ENCODE measurements around the gene RDH13.
"Not testable (repeated sequence)": the region's sequence is repeated elsewhere in the genome, so short reads cannot be mapped to it uniquely, and the experiment has no call there.

Gene RDH13

GRCh38 chr19:55040654-55041053, 22.3 kb downstream of the RDH13 start:
- H3K4me1 ChIP-seq (ENCODE audit: control insufficient read depth in 1 of 2, insufficient read depth in 2 of 2, low read length in 2 of 2); H3K4me3 ChIP-seq (ENCODE audit: low read depth in 1 of 2, low read length in 2 of 2); H3K27me3 ChIP-seq (ENCODE audit: low read depth, low read length); H3K27ac ChIP-seq (ENCODE audit: low read length); H3K9me3 ChIP-seq (ENCODE audit: control insufficient read depth in 1 of 2, low read length in 2 of 2): not testable (repeated sequence)
- peaks cover 6 to 32% of the 10 kb centered on the region in 2 donors for H3K36me3 ChIP-seq (ENCODE audit: control insufficient read depth in 1 of 2, insufficient read depth in 2 of 2, low read length in 2 of 2)

GRCh38 chr19:55037603-55038002, 25.3 kb downstream of the RDH13 start:
- not testable (repeated sequence) for H3K4me1 ChIP-seq (ENCODE audit: control insufficient read depth in 1 of 2, insufficient read depth in 2 of 2, low read length in 2 of 2); H3K4me3 ChIP-seq (ENCODE audit: low read depth in 1 of 2, low read length in 2 of 2); H3K27me3 ChIP-seq (ENCODE audit: low read depth, low read length); H3K27ac ChIP-seq (ENCODE audit: low read length); H3K36me3 ChIP-seq (ENCODE audit: control insufficient read depth in 1 of 2, insufficient read depth in 2 of 2, low read length in 2 of 2); H3K9me3 ChIP-seq (ENCODE audit: control insufficient read depth in 1 of 2, low read length in 2 of 2)

- H3K9me3 ChIP-seq (ENCODE audit: control insufficient read depth in 1 of 2, low read length in 2 of 2), result no peaks in the 10 kb centered on the region
- H3K27ac ChIP-seq (ENCODE audit: low read length), result no peak overlapping the region
- H3K4me1 ChIP-seq (ENCODE audit: control insufficient read depth in 1 of 2, insufficient read depth in 2 of 2, low read length in 2 of 2), result no peaks in the 10 kb centered on the region
- no peak overlapping the region for H3K4me3 ChIP-seq (ENCODE audit: low read depth in 1 of 2, low read length in 2 of 2)
- no peaks in the 10 kb centered on the region for H3K27me3 ChIP-seq (ENCODE audit: low read depth, low read length)
- H3K36me3 ChIP-seq (ENCODE audit: control insufficient read depth in 1 of 2, insufficient read depth in 2 of 2, low read length in 2 of 2), result no peaks in the 10 kb centered on the region
Measured at GRCh38 chr19:55036058-55036457, 26.9 kb downstream of the RDH13 start.

GRCh38 chr19:55034751-55035150, 28.2 kb downstream of the RDH13 start:
- no peak overlapping the region for H3K4me3 ChIP-seq (ENCODE audit: low read depth in 1 of 2, low read length in 2 of 2)
- H3K27ac ChIP-seq (ENCODE audit: low read length), result no peak overlapping the region
- H3K27me3 ChIP-seq (ENCODE audit: low read depth, low read length), result no peaks in the 10 kb centered on the region
- H3K36me3 ChIP-seq (ENCODE audit: control insufficient read depth in 1 of 2, insufficient read depth in 2 of 2, low read length in 2 of 2), result no peaks in the 10 kb centered on the region
- H3K9me3 ChIP-seq (ENCODE audit: control insufficient read depth in 1 of 2, low read length in 2 of 2), result no peaks in the 10 kb centered on the region
- no peaks in the 10 kb centered on the region for H3K4me1 ChIP-seq (ENCODE audit: control insufficient read depth in 1 of 2, insufficient read depth in 2 of 2, low read length in 2 of 2)

- H3K9me3 ChIP-seq (ENCODE audit: control insufficient read depth in 1 of 2, low read length in 2 of 2); H3K4me1 ChIP-seq (ENCODE audit: control insufficient read depth in 1 of 2, insufficient read depth in 2 of 2, low read length in 2 of 2); H3K27me3 ChIP-seq (ENCODE audit: low read depth, low read length); H3K36me3 ChIP-seq (ENCODE audit: control insufficient read depth in 1 of 2, insufficient read depth in 2 of 2, low read length in 2 of 2); H3K4me3 ChIP-seq (ENCODE audit: low read depth in 1 of 2, low read length in 2 of 2); H3K27ac ChIP-seq (ENCODE audit: low read length): not testable (repeated sequence)
Measured at GRCh38 chr19:55032976-55033643, 29.8 kb downstream of the RDH13 start.

GRCh38 chr19:55032170-55032800, 30.7 kb downstream of the RDH13 start:
- no peaks in the 10 kb centered on the region for H3K9me3 ChIP-seq (ENCODE audit: control insufficient read depth in 1 of 2, low read length in 2 of 2)
- no peaks in the 10 kb centered on the region for H3K27me3 ChIP-seq (ENCODE audit: low read depth, low read length)
- no peaks in the 10 kb centered on the region for H3K36me3 ChIP-seq (ENCODE audit: control insufficient read depth in 1 of 2, insufficient read depth in 2 of 2, low read length in 2 of 2)
- H3K4me1 ChIP-seq (ENCODE audit: control insufficient read depth in 1 of 2, insufficient read depth in 2 of 2, low read length in 2 of 2), result no peaks in the 10 kb centered on the region
- H3K4me3 ChIP-seq (ENCODE audit: low read depth in 1 of 2, low read length in 2 of 2), result no peak overlapping the region
- H3K27ac ChIP-seq (ENCODE audit: low read length), result no peak overlapping the region

GRCh38 chr19:55031178-55031577, 31.8 kb downstream of the RDH13 start:
- H3K4me1 ChIP-seq (ENCODE audit: control insufficient read depth in 1 of 2, insufficient read depth in 2 of 2, low read length in 2 of 2), result no peaks in the 10 kb centered on the region
- H3K4me3 ChIP-seq (ENCODE audit: low read depth in 1 of 2, low read length in 2 of 2), result no peak overlapping the region
- no peaks in the 10 kb centered on the region for H3K27me3 ChIP-seq (ENCODE audit: low read depth, low read length)
- H3K36me3 ChIP-seq (ENCODE audit: control insufficient read depth in 1 of 2, insufficient read depth in 2 of 2, low read length in 2 of 2), result no peaks in the 10 kb centered on the region
- no peak overlapping the region for H3K27ac ChIP-seq (ENCODE audit: low read length)
- no peaks in the 10 kb centered on the region for H3K9me3 ChIP-seq (ENCODE audit: control insufficient read depth in 1 of 2, low read length in 2 of 2)

GRCh38 chr19:55028757-55029156, 34.2 kb downstream of the RDH13 start:
- Histone ChIP-seq H3K9me3 (ENCODE audit: control insufficient read depth in 1 of 2, low read length in 2 of 2) (no peaks in the 10 kb centered on the region), H3K36me3 (ENCODE audit: control insufficient read depth in 1 of 2, insufficient read depth in 2 of 2, low read length in 2 of 2) (no peaks in the 10 kb centered on the region), H3K4me1 (ENCODE audit: control insufficient read depth in 1 of 2, insufficient read depth in 2 of 2, low read length in 2 of 2) (no peaks in the 10 kb centered on the region), H3K4me3 (ENCODE audit: low read depth in 1 of 2, low read length in 2 of 2) (no peak overlapping the region), H3K27me3 (ENCODE audit: low read depth, low read length) (no peaks in the 10 kb centered on the region), H3K27ac (ENCODE audit: low read length) (no peak overlapping the region)

- H3K27me3 ChIP-seq (ENCODE audit: low read depth, low read length), result no peaks in the 10 kb centered on the region
- H3K27ac ChIP-seq (ENCODE audit: low read length), result no peak overlapping the region
- no peaks in the 10 kb centered on the region for H3K9me3 ChIP-seq (ENCODE audit: control insufficient read depth in 1 of 2, low read length in 2 of 2)
- H3K36me3 ChIP-seq (ENCODE audit: control insufficient read depth in 1 of 2, insufficient read depth in 2 of 2, low read length in 2 of 2), result no peaks in the 10 kb centered on the region
- no peak overlapping the region for H3K4me3 ChIP-seq (ENCODE audit: low read depth in 1 of 2, low read length in 2 of 2)
- H3K4me1 ChIP-seq (ENCODE audit: control insufficient read depth in 1 of 2, insufficient read depth in 2 of 2, low read length in 2 of 2), result no peaks in the 10 kb centered on the region
Measured at GRCh38 chr19:55027472-55028337, 35.2 kb downstream of the RDH13 start.

GRCh38 chr19:55027140-55027471, 35.8 kb downstream of the RDH13 start:
- not testable (repeated sequence) for H3K36me3 ChIP-seq (ENCODE audit: control insufficient read depth in 1 of 2, insufficient read depth in 2 of 2, low read length in 2 of 2); H3K27me3 ChIP-seq (ENCODE audit: low read depth, low read length); H3K9me3 ChIP-seq (ENCODE audit: control insufficient read depth in 1 of 2, low read length in 2 of 2); H3K27ac ChIP-seq (ENCODE audit: low read length); H3K4me1 ChIP-seq (ENCODE audit: control insufficient read depth in 1 of 2, insufficient read depth in 2 of 2, low read length in 2 of 2); H3K4me3 ChIP-seq (ENCODE audit: low read depth in 1 of 2, low read length in 2 of 2)

- Histone ChIP-seq H3K4me1 (ENCODE audit: control insufficient read depth in 1 of 2, insufficient read depth in 2 of 2, low read length in 2 of 2) (no peaks in the 10 kb centered on the region), H3K4me3 (ENCODE audit: low read depth in 1 of 2, low read length in 2 of 2) (no peak overlapping the region), H3K27ac (ENCODE audit: low read length) (no peak overlapping the region), H3K36me3 (ENCODE audit: control insufficient read depth in 1 of 2, insufficient read depth in 2 of 2, low read length in 2 of 2) (no peaks in the 10 kb centered on the region), H3K27me3 (ENCODE audit: low read depth, low read length) (no peaks in the 10 kb centered on the region), H3K9me3 (ENCODE audit: control insufficient read depth in 1 of 2, low read length in 2 of 2) (no peaks in the 10 kb centered on the region)
Measured at GRCh38 chr19:55024111-55024510, 38.8 kb downstream of the RDH13 start.
